Fibroblast of peridontal ligament (primary cell): Measurements from ENCODE around the gene CDKAL1.

Experiments used
- DNase-seq: peaks from one replicate; pipeline ENCODE4 v3.0.0-alpha.2; 2010; ENCODE audit errors: extremely low read depth

Gene CDKAL1

DNA sequence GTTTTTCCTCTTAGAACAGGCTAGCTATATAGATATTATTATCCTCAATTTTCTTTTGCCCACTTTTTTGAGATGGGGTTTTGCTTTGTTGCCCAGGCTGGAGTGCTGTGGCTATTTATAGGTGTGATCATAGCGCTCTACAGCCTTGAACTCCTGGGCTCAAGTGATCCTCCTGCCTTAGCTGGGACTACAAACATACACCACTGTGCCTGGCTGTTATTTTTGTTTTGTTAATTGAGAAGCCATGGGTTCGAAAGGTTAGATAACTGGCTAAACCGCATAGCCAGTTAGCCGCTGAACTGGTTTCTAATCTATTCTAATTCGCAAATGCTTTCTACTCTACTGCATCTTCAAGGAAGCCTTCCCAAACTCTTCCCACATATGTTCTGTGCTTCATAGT lies 425.8 kb downstream of the CDKAL1 start:
- DNase-seq = no peak

DNA sequence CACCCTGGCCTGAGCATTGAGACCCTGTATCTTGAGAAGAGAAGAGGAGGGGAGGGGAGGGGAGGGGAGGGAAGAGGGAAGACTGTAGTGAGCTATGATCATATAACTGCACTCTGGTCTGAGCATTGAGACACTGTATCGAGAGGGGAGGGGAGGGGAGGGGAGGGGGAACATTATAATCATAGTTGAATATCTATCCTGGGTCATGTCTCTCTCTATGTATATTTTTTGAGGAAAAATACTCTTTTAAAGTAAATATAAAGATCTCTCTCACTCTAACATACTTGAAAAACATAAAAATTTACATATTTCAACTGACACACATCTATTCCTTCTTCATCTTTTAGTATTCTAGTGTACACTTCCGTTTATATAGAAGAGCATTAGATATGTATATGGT lies 431.0 kb downstream of the CDKAL1 start:
- no peak for DNase-seq

DNA sequence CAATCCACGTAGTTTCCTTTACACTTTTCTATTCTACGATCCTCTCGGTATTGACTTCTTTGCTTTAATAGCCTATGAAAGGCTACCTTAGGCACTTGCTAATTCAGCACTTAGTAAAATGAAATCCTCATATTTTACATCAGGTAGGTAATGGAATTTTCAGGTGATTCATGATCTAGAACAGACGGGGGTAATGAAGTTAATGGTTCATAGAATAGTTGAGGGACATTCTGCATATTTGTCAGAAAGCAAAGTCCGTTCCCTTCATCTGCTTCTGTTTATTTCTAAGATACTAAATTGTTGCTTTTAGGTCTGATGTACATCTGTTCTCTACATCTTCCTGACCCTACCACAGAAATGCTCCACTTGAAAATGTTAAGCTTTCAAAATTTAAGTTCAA lies 431.7 kb downstream of the CDKAL1 start:
- DNase-seq = no peak

DNA sequence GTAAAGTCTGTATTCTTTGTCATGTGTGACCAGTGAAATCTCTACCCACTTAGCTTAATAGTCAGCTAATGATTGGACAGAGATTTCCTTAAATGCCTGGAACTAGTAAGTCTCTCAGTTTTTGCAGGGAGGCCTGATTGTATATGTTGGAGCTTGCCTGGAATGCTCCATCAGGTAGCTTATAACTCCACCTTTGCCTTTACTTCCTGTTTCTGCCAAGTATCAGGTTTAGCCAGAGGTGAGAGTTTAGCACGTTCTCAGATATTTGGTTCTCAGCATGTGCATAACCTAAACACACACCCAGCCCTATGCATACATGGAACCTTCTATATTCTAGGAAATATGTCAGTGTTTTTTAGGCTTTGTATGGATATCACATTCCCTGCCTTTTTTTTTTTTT lies 435.3 kb downstream of the CDKAL1 start:
- DNase-seq = no peak

DNA sequence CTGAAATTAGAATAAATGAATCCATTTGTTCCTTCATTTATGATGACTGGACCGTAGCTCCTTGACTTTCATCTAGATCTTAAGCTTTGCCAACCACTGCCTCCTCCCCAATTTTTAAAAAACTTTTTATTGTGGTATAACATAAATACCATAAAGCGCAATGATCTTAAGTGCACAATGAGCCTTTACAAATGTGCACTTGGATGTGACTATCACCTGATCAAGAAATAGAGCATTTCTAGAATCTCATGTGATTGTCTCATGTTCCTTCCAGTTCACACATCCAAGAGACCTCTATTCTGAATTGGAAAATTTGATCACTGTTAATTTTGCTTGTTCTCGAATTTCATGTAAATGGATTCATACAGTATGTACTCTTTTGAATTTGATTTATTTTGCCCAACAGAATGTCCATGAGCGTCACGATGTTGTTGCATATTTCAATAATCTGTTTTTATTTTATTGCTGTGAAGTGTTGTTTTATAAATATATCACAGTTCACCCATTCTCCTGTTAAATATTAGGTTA lies 442.2 kb downstream of the CDKAL1 start:
- DNase-seq = no peak

DNA sequence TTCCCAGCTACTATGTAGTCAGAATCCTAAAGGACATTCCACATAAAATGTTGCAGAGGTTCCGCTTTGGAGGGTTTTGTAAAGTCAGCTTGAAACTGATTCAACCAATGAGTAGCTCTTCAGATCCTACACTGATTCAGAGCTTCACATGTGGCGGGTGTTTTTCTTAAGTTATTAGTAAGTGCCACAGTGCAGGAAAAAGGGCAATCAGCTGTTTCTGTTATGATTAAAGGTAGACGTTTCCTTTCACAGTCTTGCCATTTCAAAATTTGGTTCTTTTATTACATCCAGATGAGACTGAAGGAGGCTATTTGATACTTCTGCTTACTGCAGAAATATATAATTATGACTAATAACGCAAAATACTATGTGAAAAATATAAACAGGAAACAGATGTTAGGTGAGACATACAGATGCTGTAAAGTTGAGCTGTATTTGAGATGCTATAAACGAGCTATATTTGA lies 443.9 kb downstream of the CDKAL1 start:
- peak; percentile 81 for DNase-seq

DNA sequence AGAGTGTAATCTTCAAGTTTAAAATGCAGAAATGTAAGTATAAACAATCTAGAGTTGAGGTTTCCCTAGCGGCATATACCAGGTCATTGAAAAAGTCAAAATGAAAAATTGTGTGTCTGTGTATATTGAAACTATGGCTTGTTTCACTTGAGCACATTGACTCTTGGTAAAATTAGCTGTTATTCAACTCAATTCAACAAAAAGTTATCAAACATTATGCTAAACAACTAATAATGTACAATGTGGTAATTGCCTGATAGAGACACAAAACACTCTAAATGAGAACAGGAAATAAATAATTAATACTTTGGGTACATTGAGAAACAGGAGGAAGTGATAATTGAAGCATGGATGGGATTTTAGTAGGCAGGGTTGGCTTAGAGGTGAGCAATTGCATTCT lies 444.8 kb downstream of the CDKAL1 start:
- DNase-seq = no peak

DNA sequence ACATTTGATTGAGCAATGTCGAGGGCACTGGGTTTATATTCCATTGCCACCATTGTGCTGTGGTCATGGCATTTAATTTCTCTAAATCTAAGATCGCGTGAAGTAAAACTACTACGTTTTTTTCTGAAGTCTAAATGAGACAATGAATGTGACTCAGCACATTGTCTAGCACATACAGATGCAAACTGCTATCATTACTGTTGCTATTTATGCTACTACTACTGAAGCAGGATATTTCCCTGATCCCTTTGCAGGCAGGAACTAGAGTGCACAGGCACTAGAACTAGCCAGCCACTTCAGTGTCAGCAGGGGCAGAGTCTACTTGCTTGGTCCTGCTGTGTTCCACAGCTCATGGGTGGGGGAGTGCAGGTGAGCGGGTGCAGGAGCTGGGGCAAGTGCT lies 449.7 kb downstream of the CDKAL1 start:
- DNase-seq = no peak

DNA sequence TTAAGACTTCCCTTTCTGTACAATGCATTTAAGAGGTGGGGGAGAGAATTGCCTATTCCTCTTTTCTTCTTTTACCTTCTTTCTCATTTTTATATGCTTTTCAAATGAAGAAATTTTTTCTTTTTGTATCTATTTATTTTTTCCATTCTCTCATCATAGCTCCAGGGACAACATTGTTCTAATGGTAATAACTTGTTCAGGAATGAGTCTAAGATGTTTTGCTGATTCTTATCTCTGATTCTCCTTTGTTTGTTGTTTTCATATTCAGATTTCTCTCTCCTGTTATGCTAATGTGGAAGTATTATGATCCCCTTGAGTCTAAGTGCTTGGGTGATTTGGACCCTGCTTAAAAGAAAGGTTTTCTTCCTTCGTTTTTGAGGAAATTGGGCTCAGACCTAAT lies 451.6 kb downstream of the CDKAL1 start:
- no peak for DNase-seq

DNA sequence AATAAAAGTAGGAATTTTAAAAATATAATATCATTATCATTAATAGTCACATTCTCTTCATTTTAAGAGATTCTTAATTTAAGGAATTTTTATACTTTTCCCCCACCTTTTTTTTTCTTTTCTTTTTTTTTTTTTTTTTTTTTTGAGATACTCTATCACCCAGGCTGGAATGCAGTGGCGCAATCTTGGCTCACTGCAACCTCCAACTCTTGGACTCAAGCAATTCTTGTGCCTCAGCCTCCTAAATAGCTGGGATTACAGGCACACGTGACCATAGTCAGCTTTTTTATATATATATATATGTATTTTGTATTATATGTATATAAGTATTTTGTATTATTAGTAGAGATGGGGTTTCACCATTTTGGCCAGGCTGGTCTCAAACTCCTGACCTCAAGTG lies 457.7 kb downstream of the CDKAL1 start:
- peak; percentile 32 for DNase-seq

DNA sequence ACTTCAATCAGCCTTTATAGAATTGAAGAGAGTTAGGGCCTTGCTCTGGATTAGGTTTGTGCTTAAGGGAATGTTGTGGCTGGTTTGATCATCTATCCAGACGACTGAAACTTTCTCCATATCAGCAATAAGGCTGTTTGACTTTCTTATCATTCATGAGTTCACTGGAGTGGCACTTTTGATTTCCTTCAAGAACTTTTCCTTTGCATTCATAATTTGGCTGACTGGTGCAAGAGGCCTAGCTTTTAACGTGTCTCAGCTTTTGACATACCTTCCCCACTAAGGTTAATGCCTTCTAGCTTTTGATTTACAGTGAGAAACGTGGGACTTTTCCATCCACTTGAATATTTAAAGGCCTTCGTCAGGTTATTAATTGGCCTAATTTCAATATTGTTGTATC lies 461.8 kb downstream of the CDKAL1 start:
- no peak for DNase-seq

DNA sequence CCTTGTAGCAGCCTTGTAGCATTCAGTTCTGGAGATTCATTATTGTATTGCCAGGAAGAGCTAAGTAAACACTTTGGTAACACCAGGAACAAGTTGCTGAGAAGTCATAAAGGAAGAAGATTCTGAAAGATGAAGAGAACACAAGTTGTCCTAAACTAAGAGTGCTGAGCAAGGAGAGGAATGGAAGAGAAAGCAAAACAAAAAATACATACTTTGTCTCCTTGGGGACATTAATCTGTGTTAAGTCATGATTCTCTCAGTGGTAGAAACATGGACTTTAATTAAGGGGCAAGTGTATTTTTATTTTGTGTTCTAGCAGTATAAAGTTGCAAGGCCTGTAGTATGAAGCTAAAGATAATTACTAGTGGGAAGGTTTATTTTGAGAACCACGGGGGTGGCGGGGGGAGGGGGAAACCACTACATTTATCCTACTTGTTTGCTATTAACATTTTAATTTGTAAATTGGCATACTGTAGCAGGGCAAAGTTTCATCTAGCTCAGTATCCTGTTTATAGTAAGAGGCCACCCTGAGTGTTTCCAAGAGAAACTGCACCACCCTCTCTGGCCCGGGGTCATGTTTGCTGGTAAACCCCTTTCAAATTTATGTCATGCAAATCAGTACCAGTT lies 463.0 kb downstream of the CDKAL1 start:
- peak; percentile 42 for DNase-seq

DNA sequence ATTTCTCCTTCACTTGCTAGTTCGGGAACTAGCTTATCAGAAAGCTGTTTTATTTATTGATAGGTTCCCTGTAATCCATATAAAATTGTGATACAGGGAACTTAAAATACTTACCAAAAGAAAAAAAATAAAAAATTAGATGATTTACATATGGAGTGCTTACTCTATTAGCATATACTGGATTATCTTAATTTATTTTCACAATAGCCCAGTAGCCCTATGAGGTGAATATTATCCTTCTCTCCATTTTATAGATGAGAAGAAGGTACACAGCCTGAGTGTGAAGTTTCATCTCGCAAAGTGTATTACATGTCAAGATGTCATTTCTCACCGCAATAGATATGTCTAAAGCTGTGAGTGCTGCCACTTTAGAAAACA lies 463.5 kb downstream of the CDKAL1 start:
- no peak for DNase-seq

DNA sequence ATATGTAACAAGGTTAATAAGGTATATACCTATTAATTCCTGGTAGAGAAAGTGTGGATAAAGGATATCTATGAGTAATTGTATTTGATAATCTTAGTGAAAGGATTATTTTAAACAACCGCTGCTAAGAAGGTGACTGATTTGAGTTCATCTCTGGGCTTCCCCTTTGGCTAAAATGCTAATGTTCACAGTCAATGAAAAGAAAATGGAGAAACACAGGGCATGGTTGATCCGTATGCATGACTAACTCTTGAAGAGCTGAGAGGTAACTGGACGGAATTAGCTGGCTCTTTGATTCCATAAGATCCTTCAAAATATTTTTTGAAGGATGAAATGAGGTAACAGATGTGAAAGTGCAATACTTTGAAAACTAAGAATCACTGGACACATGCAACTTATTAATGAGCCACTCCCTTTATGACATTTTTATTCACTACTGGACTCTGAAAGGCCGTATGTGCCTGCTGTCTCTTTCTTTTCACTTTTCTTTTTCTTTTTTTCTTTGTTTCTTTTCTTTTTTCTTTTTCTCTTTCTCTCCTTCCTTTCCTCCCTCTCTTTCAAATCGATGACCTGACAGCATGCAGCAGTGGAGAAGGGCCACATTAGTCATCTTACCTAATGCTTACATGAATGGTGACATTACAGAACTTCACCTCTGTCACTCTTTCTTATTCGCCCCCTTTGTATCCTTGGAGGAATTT lies 464.6 kb downstream of the CDKAL1 start:
- no peak for DNase-seq

DNA sequence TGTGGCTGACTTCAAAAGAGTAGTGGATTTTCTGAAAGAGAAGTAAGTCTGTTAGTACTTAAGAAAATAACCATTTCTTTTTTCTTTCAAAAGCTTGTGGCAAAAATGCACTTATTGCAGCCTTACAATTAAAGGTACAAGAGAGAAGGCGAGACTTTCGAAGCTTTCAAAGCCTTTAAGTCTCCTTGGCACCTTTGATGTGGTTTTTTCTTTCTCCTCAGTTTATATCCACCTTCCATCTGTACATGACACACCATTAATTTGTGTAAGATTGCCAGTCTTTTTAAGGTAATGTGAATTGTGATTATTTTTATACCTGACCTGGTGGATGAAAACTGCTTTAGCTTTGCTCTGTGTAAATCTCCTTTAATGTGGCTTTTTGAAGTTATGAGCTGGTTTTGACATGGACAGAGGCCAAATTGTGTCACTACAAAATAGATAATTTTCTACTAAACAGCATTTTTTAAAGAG lies 466.1 kb downstream of the CDKAL1 start:
- DNase-seq = no peak

DNA sequence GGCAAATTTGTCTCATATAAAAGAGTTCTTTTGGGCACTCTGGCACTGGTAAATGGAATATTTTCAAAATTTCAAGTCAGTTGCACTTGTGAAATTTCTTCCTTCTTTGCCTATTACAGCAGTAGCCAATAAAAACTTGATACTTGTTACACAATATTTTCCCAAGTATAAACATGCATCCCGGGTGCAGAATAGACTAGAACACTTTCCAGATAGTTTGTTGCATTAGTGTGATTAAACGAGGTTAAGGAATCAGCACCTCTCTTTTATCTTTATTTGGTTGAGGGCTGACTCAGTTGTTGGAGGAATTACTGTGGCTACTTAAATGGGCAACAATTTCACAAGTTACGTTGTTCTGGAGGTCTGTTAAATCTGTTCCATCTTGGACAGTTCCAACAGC lies 467.5 kb downstream of the CDKAL1 start:
- DNase-seq = peak; percentile 71

DNA sequence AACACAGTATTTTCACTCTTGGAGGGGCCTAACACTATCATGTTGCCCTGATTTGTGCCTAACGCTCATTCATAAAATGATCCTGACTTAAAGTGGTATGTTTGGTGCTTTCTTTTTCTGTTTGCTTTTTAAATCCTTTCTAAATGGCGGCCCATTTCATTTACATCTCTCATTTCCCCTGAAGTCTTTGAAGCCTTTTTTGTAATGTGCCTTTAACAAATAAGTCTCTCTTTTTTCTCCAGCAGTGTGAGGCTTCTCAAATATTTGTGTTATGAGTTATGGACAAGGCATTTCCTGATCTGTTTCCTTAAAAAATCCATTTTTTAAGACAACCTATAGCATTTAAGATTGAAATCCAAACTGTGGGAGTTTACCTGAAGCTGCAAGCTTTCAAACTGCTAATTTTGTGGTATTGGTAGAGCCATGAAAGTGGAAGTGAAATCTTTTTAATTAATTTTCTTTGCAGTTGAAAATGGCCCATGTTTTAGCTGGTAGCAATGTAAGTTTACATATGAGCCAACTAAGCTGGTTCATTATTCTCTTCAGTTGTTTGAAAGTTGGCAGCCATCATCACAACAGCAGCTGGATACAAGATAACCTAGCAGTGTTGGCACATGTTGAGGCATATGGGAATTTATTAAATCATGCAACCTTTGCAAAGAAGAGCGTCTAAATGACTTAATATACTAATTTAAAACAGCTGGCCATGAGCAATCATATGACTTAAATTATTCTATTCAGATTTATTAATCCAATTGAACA lies 469.7 kb downstream of the CDKAL1 start:
- peak; percentile 68 for DNase-seq

DNA sequence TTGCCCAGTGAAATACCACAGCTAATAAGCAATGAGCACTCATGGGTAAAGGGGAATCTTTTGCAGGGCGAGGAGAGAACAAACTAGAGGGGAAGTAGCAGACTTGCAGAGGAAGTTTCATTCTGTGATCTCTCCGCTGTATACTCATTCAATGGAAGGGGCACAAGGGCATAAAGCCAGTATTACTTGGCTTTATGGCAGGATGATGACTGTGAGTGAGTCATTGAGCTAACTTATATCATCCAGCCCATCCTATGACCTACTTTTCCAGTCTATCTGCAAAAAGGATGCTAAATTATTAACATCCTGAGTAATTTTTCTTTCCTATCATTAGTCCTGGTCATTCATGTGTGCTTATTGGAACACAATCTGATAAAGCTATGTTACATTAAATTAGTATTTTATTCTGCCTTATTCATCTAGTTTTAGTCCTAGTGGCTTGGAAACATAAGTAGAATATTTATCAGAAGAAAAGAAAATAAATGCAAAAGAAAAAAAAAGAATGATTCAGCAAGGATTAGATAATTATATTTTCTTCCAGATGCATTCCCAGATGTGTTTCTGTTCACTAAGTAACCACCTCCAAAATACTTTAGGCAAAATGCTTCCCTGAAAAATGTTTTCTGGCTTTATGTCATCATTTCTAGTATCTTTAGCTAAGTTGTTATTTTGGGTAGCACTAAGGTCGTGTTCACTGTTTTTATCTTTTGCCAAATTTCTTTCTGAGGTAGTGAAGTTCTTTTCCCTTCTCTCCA lies 471.7 kb downstream of the CDKAL1 start:
- DNase-seq = peak; percentile 85

DNA sequence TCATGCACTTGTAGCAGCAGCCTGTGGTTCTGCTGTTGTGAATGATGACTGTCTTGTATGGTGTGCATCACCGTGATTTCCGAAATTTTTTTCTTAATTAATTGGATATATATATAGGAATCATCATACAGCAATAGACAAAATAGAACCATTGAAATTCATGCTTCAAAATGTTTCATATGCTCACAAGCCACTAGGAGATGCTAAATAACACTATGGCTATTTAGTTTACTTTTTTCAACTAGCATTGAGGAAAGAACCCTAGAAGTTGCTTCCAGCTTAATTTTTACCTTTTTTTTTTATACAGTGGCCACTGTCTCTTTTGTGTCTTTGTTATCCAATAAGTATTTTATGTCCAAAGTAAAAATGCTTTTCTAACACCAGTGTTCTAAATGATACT lies 485.4 kb downstream of the CDKAL1 start:
- DNase-seq = peak; percentile 55

DNA sequence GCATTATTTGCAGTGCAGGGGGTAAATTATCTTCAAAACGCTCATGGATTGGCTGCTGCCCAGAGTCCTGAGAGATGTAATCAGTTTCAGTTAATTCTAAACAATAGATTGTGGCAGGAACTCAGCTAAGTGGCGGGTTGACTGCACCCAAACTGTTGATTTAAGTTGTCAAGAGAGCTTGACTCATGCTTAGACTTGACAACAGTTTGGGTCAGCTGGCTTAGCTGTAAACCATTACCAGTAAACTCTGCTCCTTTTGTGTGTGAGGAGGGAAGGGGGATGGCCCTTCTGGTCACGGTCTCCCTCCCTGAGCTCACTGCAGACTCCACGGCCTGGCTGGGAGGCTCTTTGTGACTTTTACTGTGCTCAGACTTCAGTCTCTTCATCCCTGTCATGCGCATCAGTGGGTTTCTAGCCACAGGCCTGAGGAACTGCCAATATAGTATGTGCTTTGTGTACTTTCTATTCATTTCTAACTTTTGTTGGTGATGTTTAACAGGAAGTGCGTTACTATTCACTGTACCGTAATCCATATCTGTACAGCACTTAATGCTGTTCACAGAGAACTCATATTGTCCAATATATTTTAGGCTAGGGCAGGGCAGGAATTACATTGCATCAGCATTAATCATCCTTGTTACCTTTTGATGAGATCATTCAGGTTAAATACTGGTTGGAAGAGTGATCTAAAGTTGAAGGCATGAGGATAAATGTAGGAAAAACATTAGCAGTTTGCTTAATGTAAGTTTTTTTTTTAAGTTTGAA lies 488.3 kb downstream of the CDKAL1 start:
- DNase-seq = peak; percentile 63

DNA sequence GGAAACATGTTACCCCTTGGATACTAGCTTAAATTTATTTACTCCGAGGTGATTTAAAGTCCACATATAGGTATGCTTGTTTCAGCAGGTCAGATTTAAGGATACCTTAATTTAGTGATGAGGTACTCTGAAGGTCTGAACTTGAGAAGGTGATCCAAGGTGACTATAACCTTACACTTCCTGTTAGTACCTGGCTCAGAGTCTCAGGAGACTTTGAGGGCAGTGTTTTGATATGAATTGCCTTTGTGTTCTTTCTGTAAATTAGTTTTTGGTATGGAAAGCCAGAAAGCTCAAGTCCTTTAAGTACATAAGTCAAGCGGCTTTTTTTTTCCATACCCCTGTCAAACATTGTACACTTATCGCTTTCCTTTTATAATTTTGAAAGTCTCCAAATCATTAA lies 489.0 kb downstream of the CDKAL1 start:
- no peak for DNase-seq
